ENCODE measurements around the gene ARHGAP26. TPM values are rescaled to one million over a fixed set of nuclear protein-coding genes. Genes with fewer than 3 reads are reported as not detected.

ARHGAP26 gene
- total RNA-seq, 1 donor from 2014 or later: 60.3 TPM

- no peak for DNase-seq (ENCODE audit: low spot score)
Measured at GRCh38 chr5:143239882-143240518, 469.8 kb downstream of the ARHGAP26 start.

GRCh38 chr5:143241892-143242291, 471.7 kb downstream of the ARHGAP26 start:
- no peak for DNase-seq (ENCODE audit: low spot score)

- no peak for DNase-seq (ENCODE audit: low spot score)
Measured at GRCh38 chr5:143243103-143243502, 472.9 kb downstream of the ARHGAP26 start.

- DNase-seq (ENCODE audit: low spot score): peak; percentile 77
Measured at GRCh38 chr5:143244000-143244736, 474.0 kb downstream of the ARHGAP26 start.

GRCh38 chr5:143244990-143245389, 474.8 kb downstream of the ARHGAP26 start:
- DNase-seq (ENCODE audit: low spot score): no peak

GRCh38 chr5:143245929-143246561, 475.9 kb downstream of the ARHGAP26 start:
- DNase-seq (ENCODE audit: low spot score): no peak

GRCh38 chr5:143247134-143247815, 477.1 kb downstream of the ARHGAP26 start:
- no peak for DNase-seq (ENCODE audit: low spot score)

- DNase-seq (ENCODE audit: low spot score): no peak
Measured at GRCh38 chr5:143248391-143248790, 478.2 kb downstream of the ARHGAP26 start.

- DNase-seq (ENCODE audit: low spot score): peak; percentile 34
Measured at GRCh38 chr5:143248822-143249579, 478.8 kb downstream of the ARHGAP26 start.

GRCh38 chr5:143249851-143250250, 479.7 kb downstream of the ARHGAP26 start:
- no peak for DNase-seq (ENCODE audit: low spot score)

- no peak for DNase-seq (ENCODE audit: low spot score)
Measured at GRCh38 chr5:143251190-143251589, 481.0 kb downstream of the ARHGAP26 start.

GRCh38 chr5:143251946-143252345, 481.8 kb downstream of the ARHGAP26 start:
- DNase-seq (ENCODE audit: low spot score): no peak

GRCh38 chr5:143254819-143255218, 484.6 kb downstream of the ARHGAP26 start:
- no peak for DNase-seq (ENCODE audit: low spot score)

- DNase-seq (ENCODE audit: low spot score): no peak
Measured at GRCh38 chr5:143258559-143259253, 488.5 kb downstream of the ARHGAP26 start.

- DNase-seq (ENCODE audit: low spot score): no peak
Measured at GRCh38 chr5:143259254-143259605, 489.1 kb downstream of the ARHGAP26 start.

- no peak for DNase-seq (ENCODE audit: low spot score)
Measured at GRCh38 chr5:143261748-143262392, 491.7 kb downstream of the ARHGAP26 start.

GRCh38 chr5:143262393-143263174, 492.4 kb downstream of the ARHGAP26 start:
- no peak for DNase-seq (ENCODE audit: low spot score)

GRCh38 chr5:143263272-143263810, 493.2 kb downstream of the ARHGAP26 start:
- DNase-seq (ENCODE audit: low spot score): no peak

GRCh38 chr5:143265995-143266394, 495.8 kb downstream of the ARHGAP26 start:
- DNase-seq (ENCODE audit: low spot score): no peak

All from mucosa of gallbladder (tissue), 1 donor.